GM19467 (cell line): ENCODE data around the gene BRAT1.
"Not testable (repeated sequence)": the region's sequence is repeated elsewhere in the genome, so short reads cannot be mapped to it uniquely, and the experiment has no call there.

Experiments
- ATAC-seq: cut with Tn5 transposase; IDR thresholded peaks from one replicate; pipeline ENCODE4 v1.9.1; 2021; ENCODE audit warnings: mild to moderate bottlenecking, moderate library complexity; ENCODE audit not compliant: unreplicated experiment

BRAT1 gene

DNA sequence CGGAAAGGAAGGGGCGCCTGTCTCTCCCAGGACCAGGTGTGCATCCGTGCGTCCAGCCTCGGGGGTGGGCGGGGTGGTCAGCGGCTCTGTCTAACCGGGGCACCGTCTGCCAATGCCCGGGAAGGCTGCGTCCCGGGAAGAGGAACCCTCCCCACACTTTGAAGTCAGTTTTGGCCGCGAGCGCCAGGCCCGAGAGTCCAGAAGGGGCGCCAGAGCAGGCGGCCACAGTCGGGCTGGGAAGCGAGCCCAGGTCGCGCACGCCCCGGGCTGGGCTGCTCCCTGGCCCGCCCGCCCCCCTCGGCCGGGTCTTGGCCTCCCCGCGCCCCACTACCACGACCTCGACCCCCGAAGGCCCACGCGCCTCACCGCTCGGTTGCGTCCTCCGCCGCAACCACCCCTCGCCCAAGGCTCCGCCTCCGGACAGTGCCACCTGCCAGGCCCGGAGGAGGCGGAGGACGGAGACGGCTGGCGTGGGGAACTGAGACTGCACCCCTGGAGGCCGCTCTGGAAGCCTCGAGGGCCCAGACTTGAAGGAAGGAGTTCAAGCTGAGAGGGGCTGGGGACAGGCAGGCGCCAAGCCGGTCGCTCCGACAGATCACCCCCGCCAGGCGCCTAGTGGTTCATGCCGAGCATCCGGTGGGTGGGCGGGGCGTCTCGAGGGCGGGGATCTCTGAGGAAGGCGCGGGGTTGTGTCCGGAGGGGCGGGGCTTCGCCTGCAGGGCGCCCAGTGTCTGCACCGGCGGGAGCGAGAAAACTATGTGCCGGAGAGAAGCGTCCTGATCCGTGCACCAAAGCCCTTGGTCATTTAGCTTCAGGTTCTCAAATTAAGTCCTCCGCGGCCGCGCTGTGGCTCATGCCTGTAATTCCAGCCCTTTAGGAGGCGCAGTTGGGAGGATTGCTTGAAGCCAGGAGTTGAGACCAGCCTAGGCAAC lies at the start of gene BRAT1:
Gene BRAT1, minus strand, starts transcription at position 404 of the 932 bp plus-strand sequence. CDS start 1,093 bp downstream, outside the sequence.
- peak; percentile 66 for ATAC-seq

DNA sequence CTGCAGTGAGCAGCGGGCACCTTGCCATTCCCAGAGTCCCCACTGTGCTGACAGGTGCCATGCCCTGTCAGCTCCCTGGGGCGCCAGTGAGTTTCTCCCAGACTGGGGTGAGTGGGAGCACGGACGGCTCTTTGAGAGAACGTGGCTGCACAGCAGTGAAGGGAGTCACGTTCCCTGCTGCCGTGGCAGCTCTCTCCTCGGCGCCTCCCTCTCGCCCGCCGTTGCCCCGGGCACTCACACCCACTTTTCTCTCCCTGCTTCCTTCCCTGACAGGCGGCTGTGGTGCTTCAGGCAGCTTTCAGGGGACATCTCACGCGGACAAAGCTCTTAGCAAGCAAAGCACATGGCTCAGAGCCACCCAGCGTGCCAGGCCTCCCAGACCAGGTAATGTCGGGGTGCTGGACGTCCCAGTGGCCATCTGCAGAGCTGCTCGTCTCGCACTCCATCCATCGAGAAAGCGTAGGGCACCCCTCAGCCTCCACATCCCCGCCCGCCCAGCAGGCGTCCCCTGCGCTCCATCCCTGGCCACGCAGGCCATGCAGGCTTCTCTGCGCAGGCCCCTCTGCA lies 49.4 kb upstream of the BRAT1 start:
- no peak for ATAC-seq

DNA sequence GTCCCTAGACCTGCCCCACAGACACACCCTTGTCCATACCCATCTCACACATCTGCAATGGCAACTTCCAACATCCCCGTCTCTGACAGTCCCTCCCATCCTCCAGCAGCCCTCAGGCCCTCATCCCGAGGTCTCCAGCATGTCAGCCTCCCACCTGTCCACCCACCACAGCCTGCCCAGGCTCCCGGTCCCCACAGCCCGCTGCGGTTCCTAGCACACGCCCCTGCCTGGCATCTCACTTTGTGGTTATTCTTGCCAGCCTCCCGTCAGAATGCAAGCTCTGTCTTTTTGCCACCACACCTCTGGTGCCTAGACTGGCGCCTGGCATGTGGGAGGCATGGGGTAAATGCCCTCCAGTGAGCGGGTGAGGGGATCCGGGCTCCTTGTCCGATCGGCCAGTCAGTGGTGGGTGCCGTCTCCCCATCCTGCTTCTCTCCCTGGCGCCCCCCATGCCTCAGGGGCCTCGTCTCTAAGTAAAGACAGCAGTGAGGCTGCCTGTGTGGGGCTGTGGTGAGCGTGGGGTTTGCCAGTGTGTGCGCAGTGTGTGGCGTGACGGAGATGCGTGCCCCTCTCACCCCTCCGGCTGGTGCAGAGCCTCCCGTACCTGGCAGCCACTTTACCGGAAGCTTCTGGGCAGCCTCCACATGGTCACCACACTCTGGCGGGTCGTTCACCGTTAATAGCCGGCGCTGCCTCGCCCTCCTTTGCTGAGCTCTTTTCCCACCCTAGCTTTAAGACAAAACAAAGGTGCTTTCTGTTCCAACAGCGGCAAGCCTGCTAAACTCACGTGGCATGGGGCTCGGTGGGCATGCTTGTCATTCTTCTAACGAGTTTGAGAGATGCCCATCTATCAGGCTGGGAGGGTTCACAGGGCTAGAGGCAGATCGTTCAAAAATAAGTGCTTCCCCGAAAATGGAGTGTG lies 48.0 kb upstream of the BRAT1 start:
- ATAC-seq = no peak

DNA sequence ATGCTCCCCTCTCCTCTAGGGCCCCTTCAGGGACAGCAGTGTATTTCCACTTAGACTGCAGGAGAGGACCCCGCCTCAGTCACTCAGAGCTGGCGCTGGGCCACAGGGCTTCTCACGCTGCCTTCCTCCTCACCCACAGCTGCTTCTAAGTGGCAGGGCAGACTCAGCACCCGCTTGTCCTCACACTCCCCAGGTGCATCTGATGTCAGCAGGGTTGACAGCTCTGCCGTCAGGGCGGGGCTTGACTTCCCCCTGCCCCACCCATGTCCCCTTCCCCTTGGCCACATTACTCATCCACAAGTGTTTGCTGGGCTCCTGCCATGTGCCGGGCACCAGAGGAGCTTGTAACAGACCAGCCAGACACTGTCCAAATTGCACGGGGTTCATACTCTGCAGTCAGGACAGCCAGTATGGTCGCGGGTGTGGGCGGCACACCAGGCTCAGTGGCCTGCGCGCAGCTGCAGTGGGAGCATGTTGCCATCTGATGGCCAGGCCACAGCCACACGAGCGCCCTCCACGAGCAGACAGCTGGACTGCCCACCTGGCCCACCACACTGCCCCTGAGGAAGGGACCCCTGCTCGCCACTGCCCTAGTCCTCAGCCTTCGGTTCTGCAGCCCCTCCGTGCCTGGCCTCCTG lies 47.2 kb upstream of the BRAT1 start:
- ATAC-seq = no peak

DNA sequence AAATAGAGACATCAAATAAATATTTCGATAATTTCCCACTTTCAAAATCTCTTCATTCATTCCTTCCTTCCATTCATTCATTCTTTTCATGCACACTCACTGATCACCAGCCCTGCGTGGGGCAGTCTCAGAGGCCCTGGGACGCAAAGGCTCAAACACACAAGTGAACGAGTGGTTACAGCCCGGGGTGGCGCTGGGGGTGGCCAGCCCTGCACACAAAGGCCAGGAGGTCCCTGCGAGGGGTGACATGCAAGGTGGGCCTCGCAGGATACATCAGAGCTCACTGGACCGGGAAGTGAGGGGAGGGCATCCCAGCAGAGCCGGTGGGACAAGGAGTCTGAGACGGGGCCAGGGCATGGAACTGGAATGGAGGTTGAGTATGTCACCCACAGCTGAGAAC lies 46.6 kb upstream of the BRAT1 start:
- no peak for ATAC-seq

DNA sequence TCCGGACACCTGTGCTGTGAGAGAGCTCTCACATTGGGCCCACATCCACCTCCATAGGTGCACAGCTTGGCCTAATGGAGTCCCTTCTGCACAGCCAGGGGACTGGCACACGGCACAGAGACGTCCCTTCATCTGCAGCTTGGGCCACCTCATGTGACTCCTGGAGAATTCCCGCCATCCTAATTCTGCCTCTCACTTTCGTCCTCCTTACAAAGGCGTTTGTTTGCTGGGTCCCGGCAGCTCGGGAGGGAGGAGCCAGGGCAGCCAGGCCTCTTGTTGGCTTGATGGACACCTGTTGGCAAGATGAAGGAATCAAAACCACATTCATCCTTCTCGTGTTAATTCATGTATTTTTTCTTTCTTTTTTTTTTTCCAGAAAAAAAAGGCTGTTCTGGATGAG lies 45.7 kb upstream of the BRAT1 start:
- ATAC-seq = no peak

DNA sequence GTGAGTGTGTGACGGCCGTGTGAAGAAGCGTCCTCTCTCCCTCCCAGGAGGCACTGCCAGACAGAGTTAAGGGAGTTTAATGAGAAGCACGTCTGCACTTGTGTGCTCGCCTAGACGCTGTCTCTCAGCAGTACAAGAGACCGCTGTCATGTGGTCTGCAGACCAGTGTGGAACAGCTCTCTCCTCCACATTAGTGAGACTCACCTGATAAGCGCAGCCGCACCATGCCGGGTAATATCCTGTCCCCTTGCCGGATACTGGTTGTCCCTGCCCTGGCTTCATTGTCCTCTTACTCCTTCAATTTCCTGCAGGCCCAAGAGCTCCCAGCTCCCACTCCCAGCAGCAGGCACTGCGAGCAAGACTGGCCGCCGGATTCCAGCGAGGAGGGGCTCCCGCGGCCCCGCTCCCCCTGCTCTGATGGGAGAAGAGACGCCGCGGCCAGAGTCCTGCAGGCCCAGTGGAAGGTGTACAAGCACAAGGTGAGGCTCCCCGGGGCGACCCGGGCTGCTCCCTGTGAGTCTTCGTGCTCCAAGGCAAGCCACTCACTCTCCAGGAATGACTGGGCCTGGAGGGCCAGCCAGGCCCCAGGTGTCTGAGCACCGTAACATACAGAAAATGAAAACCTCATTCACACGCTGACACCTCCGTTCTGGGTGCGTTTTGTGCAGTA lies 43.0 kb upstream of the BRAT1 start:
- no peak for ATAC-seq

DNA sequence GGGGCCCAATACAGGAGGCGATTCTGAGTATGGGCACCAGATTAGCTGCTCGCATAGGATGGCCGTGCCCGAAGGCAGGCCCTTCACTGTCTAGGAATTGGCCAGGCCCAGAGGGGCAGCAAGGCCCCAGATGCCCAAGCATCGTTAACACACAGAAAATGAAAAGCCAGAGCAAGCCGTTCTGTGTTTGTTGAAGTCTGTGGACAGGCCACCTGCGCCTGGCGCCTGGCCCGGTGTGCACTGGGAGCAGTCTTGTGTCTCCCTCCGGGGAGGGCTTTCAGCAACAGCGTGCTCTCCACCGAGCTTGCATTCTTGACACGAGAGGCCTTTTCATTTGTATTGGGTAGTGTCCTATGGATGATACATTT lies 41.9 kb upstream of the BRAT1 start:
- ATAC-seq = no peak

DNA sequence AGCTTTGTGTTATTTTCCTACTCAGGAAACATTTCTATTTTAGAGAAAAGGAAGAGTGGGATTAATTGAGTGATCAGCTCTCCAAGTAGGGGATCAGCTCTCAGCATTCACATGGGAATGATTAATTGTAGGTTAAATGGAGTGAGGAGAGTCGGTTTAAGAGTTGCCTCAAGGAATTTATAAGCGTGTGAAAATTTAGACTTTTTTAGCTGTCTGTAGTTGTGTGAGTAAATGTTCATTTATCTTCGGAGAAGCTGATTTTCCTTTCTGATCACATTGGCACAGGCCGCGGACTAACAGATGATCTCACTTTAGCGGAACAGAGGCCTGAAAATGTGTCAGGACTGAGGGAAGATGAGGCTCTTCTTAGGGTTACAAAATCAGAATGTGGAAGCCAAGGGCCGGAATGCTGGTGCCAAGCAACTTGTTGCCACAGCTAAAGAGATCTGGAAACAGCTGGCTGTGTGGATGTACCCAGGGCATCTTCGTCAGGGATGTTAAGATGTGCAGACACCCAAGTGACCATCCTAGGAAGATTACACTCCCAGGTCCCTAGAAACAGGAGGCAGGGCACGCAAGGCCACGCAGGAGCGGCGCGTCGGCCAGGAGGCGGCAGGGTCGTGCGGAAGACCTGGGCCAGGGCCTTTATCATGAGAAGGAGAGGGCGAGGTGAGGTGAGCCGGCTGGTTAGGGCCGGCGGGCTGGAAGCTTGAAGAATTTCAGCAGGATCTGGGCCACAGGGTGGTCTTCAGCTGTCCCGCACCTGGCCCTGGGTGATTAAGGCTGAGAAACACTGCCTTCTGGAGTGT lies 41.3 kb upstream of the BRAT1 start:
- ATAC-seq = no peak

DNA sequence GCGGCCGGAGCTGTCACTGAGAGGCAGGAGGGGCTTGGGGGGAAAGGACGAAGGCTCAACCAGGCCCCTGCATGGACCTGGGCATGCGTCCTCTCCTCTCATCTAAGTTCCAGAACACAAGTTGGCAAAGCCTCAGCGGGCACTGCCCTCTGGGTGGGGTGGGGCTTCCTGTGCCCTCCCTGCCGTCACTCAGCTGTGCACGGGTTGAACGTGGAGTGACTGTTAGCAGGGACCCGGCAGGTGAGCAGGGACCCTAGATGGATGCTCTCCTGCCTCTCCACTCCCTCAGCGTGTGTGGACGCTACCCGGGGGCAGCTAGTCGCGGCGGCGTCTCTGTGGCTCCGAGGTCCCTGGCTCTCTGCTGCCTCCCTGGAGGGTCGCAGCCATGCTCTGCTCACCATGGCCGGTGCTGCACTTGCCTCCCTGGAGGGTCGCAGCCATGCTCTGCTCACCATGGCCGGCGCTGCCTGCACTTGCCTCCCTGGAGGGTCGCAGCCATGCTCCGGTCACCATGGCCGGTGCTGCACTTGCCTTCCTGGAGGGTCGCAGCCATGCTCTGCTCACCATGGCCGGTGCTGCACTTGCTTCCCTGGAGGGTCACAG lies 40.0 kb upstream of the BRAT1 start:
- ATAC-seq = no peak

DNA sequence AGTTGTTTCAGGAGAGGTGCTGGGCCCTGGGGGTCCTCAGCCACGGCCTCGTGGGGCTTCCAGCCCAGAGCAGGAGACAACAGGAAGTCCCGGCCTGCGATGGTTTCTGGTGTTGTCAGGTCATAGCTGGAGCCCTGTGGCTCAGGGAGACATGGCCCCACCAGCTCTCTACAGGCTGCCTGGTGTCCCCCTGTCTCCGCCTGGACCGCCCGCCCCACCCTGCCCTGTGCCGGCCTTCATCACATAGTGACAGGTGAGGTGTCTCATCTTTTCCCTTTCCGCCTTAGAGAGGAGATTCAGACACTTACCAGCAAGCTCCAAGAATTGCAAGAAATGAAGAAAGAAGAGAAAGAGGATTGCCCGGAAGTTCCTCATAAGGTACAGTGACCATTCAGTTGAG lies 39.3 kb upstream of the BRAT1 start:
- no peak for ATAC-seq

DNA sequence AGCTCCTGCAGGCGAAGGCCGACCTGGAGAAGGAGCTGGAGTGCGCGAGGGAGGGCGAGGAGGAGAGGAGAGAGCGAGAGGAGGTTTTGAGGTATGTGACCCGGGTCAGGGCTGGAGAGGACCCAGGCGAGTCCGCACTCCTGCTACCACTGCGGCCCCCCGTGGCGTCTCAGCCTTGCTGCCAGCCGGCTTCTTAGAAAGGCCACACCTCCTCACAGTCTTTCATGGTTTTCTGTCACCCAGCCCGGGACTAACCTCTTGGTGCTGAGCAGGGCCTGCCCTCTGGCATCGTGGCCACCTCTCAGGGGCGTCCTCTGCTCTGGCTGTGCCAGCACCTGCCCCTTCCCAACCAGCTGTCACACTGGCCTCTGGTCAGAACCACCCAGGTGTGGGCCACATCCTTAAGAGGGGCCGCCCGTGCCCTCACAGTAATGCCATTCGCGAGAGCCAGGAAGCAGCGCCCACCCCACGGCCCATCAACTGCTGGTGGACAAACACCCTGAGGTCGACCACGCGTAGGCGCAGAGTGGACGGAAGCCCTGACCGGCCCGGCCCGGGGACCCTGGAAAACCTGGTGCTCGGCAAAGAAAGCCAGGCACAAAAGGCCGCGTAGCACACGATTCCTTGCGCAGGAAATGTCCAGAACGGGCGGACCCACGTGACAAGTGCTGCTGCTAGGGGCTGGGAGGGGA lies 37.9 kb upstream of the BRAT1 start:
- no peak for ATAC-seq

DNA sequence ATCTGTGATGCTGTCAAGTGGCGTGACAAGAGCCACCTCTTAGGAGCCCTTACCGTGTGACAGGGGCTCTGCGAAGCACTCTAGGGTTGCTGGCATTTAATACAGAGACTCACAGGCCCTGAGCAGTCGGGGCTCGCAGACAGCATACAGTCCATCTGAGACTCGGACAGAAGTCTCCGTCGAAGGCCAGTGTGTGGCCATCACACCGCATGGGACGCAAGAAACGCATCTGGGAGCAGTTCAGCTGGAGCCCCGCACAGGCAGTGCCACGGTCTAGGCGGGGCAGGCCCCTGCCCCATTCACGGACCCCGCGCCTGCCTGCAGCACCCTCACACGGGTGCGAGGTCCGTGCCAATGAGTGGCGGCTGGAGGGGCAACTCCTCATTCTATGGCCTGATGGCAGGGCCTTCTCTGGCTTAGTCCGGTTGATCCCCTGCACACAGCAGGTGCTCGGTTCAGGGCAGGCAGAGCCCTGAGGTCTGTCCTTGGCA lies 37.1 kb upstream of the BRAT1 start:
- ATAC-seq = no peak

DNA sequence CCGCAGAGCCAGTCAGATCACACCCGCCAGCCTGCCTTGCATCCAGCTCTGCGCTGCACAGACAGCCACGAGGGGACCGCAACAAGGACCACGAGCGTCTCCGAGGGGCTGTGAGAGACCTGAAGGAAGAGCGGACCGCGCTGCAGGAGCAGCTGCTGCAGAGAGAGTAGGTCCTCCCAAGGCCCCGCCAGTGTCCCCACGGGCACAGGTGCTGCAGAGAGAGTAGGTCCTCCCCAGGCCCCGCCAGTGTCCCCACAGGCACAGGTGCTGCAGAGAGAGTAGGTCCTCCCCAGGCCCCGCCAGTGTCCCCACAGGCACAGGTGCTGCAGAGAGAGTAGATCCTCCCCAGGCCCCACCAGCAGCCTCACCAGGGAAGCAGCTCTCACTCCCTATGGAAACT lies 34.6 kb upstream of the BRAT1 start:
- ATAC-seq = not testable (repeated sequence)

DNA sequence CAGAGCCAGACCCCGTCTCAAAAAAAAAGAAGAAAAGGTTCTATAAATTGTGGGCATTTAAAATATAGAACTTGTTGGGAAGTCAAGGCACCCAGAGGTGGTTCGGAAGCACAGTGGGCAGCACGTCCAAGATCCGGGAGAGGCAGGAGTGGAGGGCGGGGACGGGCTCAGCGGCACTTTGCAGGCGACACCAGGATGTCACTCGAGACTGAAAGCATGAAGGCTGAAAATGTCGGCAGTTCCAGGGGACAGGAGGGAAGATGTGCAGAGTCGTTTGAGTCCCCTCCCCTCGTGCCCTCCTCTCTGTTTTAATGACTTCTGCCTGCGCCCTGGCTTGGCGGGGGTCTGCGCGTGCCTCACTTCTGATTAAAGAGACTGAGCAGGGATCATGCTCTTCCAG lies 34.0 kb upstream of the BRAT1 start:
- ATAC-seq = no peak

DNA sequence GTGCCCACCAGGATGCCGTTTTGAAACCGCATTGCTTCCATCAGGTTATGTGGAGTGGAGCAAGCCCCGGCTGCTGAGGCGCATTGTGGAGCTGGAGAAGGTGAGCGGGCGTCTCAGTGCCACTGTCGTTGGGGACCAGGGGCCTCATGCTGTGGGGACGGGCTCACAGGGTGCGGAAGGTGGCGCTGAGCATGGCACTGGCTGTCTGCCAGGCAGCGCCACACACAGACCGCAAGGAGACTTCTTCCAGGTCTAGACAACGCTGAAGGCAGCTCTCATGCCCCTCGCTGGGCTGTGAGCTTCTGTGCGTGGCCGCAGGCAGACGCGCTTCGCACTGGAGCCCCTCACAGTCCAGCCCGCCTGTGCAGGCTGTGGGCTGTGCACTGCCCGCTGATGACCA lies 32.5 kb upstream of the BRAT1 start:
- no peak for ATAC-seq

DNA sequence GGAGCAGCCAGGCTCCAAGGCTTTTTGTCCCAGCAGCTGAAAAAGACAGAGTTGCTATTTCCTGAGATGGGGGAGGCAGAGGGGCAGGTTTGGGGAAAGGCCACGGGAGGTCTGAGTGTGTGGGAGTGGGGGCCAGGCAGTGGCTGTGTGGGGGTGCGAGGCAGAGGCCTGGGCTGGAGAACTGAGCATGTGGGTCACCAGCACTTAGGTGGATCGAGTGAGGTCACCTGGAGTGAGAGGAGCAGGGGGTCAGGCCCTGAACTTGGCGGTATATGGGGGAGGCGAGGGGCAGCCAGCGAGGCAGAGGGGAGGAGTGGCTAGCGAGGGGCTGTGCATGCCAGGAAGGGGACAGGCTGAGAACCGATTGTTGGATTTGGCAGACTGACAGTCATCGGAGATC lies 31.8 kb upstream of the BRAT1 start:
- ATAC-seq = no peak

DNA sequence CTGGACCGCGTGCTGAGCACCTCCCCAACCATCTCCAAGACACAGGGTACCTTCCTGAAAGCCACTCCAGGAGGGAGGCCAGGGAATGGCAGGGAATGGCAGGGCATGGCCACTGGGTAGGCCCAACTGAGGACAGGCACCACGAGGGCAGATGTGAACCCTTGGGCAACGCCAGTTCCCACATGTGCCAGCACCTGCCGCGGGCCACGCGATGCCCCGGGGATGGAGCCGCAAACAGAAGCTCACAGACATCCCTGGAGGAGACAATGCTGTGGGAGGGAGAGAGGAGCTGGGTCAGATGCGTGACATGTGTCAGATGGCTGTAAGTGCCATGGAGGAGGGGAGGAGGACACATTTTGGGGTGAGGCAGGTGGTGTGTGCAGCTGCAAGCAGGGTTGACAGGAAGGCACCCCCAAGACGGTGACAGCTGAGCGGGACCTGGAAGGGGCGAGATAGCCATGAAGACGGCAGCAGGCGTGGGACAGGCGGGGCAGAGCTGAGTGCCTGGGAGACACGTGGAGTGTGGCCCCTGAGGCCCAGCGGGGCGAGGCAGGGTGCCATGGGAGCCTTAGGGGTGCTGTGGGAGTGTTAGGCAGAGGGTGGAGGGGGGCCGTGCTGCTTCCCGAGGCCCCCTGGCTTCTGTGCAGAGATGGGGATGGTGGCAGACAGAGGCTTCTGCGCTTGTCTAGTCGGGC lies 31.1 kb upstream of the BRAT1 start:
- ATAC-seq = no peak
